H1 (cell line): ENCODE data around the gene KRT23. TPM values are rescaled to one million over a fixed set of nuclear protein-coding genes. Genes with fewer than 3 reads are reported as not detected.

Experiments
- CTCF ChIA-PET: fragments of 300-600 bp; sonication (Branson Sonifier 250); formaldehyde crosslinking; loops from one replicate; lab custom pipeline; 2021; ENCODE audit not compliant: partially characterized antibody; lab: Charles Lee
- POLR2A ChIA-PET: fragments of 300-600 bp; sonication (Branson Sonifier 250); formaldehyde crosslinking; loops from one replicate; lab custom pipeline; 2021; ENCODE audit warnings: inconsistent platforms; ENCODE audit not compliant: partially characterized antibody; lab: Charles Lee
- DNase-seq, 2 experiments: peaks; one replicate each; pipeline versions ENCODE4 v3.0.0 to v3.0.0-alpha.2; 2010 to 2022; ENCODE audit warnings: low spot score in 2 of 2, low read depth in 1 of 2, mixed read lengths in 1 of 2
- FAIRE-seq: peaks from 2 replicates; lab custom pipeline; 2011; peaks lifted over from hg19 to GRCh38; lab: Jason Lieb, UNC
- H2AFZ ChIP-seq: 2 replicates; pipeline ENCODE4 v1.8.1; 2012; ENCODE audit warnings: low read length, inconsistent platforms
- H2AK5ac ChIP-seq: 2 replicates; pipeline ENCODE4 v1.6.1; 2013; ENCODE audit warnings: low read depth, low read length
- H2BK120ac ChIP-seq: replicated peaks from 2 replicates; pipeline ENCODE3; 2013; ENCODE audit warnings: low read depth, low read length, inconsistent platforms
- H2BK12ac ChIP-seq: 2 replicates; pipeline ENCODE4 v1.6.1; 2013; ENCODE audit warnings: low read depth, low read length
- H2BK15ac ChIP-seq: 2 replicates; pipeline ENCODE4 v1.6.1; 2013; ENCODE audit warnings: low read length
- H2BK20ac ChIP-seq: 2 replicates; pipeline ENCODE4 v1.6.1; 2013; ENCODE audit warnings: low read length
- H2BK5ac ChIP-seq: 2 replicates; pipeline ENCODE4 v1.6.1; 2013; ENCODE audit warnings: low read depth, low read length
- H3K14ac ChIP-seq: 2 replicates; pipeline ENCODE4 v1.6.1; 2013; ENCODE audit warnings: inconsistent platforms; ENCODE audit not compliant: insufficient read length
- H3K18ac ChIP-seq: 2 replicates; pipeline ENCODE4 v1.6.1; 2013; ENCODE audit warnings: low read length; ENCODE audit errors: extremely low read depth
- H3K23ac ChIP-seq: 2 replicates; pipeline ENCODE4 v1.6.1; 2013; ENCODE audit warnings: inconsistent platforms; ENCODE audit not compliant: insufficient read length
- H3K23me2 ChIP-seq: 2 replicates; pipeline ENCODE4 v1.6.1; 2013; ENCODE audit warnings: low read depth, low read length
- H3K27ac ChIP-seq: 2 replicates; pipeline ENCODE4 v1.6.1; 2011; ENCODE audit warnings: low read depth, low read length, inconsistent platforms
- H3K27me3 ChIP-seq, 4 experiments: replicated peaks in 1 of 4; 1 replicate in 1 of 4; 2 replicates in 3 of 4; pipeline versions ENCODE4 v1.6.1 to v1.8.1; 2011 to 2013; ENCODE audit warnings: low read length in 3 of 4, mild to moderate bottlenecking in 3 of 4, inconsistent platforms in 2 of 4, mixed read lengths in 2 of 4, moderate library complexity in 1 of 4; ENCODE audit not compliant: control insufficient read depth in 3 of 4, insufficient read depth in 3 of 4; ENCODE audit errors: extremely low read depth in 1 of 4
- H3K36me3 ChIP-seq, 4 experiments: 2 replicates each; pipeline versions ENCODE4 v1.6.1 to v1.8.1; 2011 to 2013; ENCODE audit warnings: mild to moderate bottlenecking in 4 of 4, low read length in 3 of 4, moderate library complexity in 2 of 4, control low read depth in 1 of 4, inconsistent platforms in 1 of 4; ENCODE audit not compliant: insufficient read depth in 4 of 4, control insufficient read depth in 2 of 4
- H3K4ac ChIP-seq: replicated peaks from 2 replicates; pipeline ENCODE3; 2013; ENCODE audit warnings: low read length, low read depth, mixed read lengths, inconsistent platforms; ENCODE audit not compliant: insufficient read length
- H3K4me1 ChIP-seq, 4 experiments: replicated peaks in 1 of 4; 1 replicate in 1 of 4; 2 replicates in 3 of 4; pipeline versions ENCODE4 v1.6.1 to v1.8.1; 2011 to 2013; ENCODE audit warnings: low read length in 3 of 4, inconsistent platforms in 2 of 4, mixed read lengths in 1 of 4; ENCODE audit not compliant: insufficient read depth in 4 of 4, control insufficient read depth in 3 of 4
- H3K4me2 ChIP-seq, 2 experiments: 2 replicates each; pipeline versions ENCODE4 v1.6.1 to v1.8.1; 2011 to 2013; ENCODE audit warnings: low read depth in 2 of 2, low read length in 2 of 2, control low read depth in 1 of 2, inconsistent platforms in 1 of 2, mild to moderate bottlenecking in 1 of 2; ENCODE audit not compliant: insufficient read depth in 1 of 2
- H3K4me3 ChIP-seq, 4 experiments: fragments of 200-600, 300-600 bp in 1 of 4; sonication (generic), shearing (Covaris generic), sonication (Bioruptor Twin) in 1 of 4; 2 replicates each; pipeline versions ENCODE4 v1.5.1 to v1.8.1; 2011 to 2016; ENCODE audit warnings: low read length in 4 of 4, low read depth in 3 of 4, control low read depth in 2 of 4, inconsistent platforms in 2 of 4, mild to moderate bottlenecking in 2 of 4, mixed read lengths in 1 of 4, moderate library complexity in 1 of 4; ENCODE audit not compliant: insufficient read depth in 2 of 4; ENCODE audit errors: extremely low read depth in 1 of 4
- H3K56ac ChIP-seq: replicated peaks from 2 replicates; pipeline ENCODE3; 2013; ENCODE audit warnings: low read depth, mild to moderate bottlenecking, mixed read lengths, low read length, inconsistent platforms; ENCODE audit not compliant: insufficient read length
- H3K79me1 ChIP-seq: 2 replicates; pipeline ENCODE4 v1.6.1; 2013; ENCODE audit warnings: low read depth, low read length, control low read depth
- H3K79me2 ChIP-seq, 2 experiments: 2 replicates each; pipeline versions ENCODE4 v1.6.1 to v1.8.1; 2012 to 2013; ENCODE audit warnings: low read length in 2 of 2, mild to moderate bottlenecking in 2 of 2, inconsistent platforms in 1 of 2; ENCODE audit not compliant: insufficient read depth in 2 of 2, control insufficient read depth in 1 of 2
- H3K9ac ChIP-seq, 4 experiments: replicated peaks in 1 of 4; 1 replicate in 1 of 4; 2 replicates in 3 of 4; pipeline versions ENCODE4 v1.6.1 to v1.8.1; 2011 to 2013; ENCODE audit warnings: low read depth in 3 of 4, low read length in 3 of 4, control low read depth in 2 of 4, mild to moderate bottlenecking in 2 of 4, moderate library complexity in 2 of 4, inconsistent platforms in 1 of 4; ENCODE audit errors: extremely low read depth in 1 of 4
- H3K9me3 ChIP-seq, 2 experiments: 2 replicates each; pipeline versions ENCODE4 v1.6.1 to v1.8.1; 2012 to 2013; ENCODE audit warnings: mild to moderate bottlenecking in 2 of 2, moderate library complexity in 2 of 2, control low read depth in 1 of 2, inconsistent platforms in 1 of 2, low read depth in 1 of 2, low read length in 1 of 2, mixed read lengths in 1 of 2; ENCODE audit not compliant: insufficient read depth in 2 of 2
- H4K20me1 ChIP-seq, 2 experiments: replicated peaks in 1 of 2; 2 replicates each; pipeline versions ENCODE3 to v1.8.1; 2011 to 2013; ENCODE audit warnings: inconsistent platforms in 2 of 2, low read length in 2 of 2, mild to moderate bottlenecking in 1 of 2; ENCODE audit not compliant: insufficient read depth in 2 of 2, control insufficient read depth in 1 of 2
- H4K5ac ChIP-seq: 2 replicates; pipeline ENCODE4 v1.6.1; 2013; ENCODE audit warnings: low read length, low read depth, mixed read lengths, inconsistent platforms; ENCODE audit not compliant: insufficient read length
- H4K8ac ChIP-seq: 2 replicates; pipeline ENCODE4 v1.8.0; 2013; ENCODE audit warnings: mild to moderate bottlenecking, moderate library complexity, low read length, inconsistent platforms; ENCODE audit not compliant: insufficient read depth; ENCODE audit errors: extremely low read depth
- H4K91ac ChIP-seq: replicated peaks from 2 replicates; pipeline ENCODE3; 2013; ENCODE audit warnings: low read length, mixed read lengths, inconsistent platforms; ENCODE audit not compliant: insufficient read length
- ATF2 ChIP-seq: IDR thresholded peaks from 2 replicates; pipeline ENCODE4 v1.6.1; 2012; ENCODE audit warnings: low read length, inconsistent platforms
- CHD1 ChIP-seq: IDR thresholded peaks from 2 replicates; pipeline ENCODE4 v1.6.1; 2012; ENCODE audit warnings: low read depth, low read length, improper control_type of control experiment
- CREB1 ChIP-seq: IDR thresholded peaks from 2 replicates; pipeline ENCODE4 v1.6.1; 2012; ENCODE audit warnings: inconsistent platforms
- EGR1 ChIP-seq: IDR thresholded peaks from 2 replicates; pipeline ENCODE4 v1.6.1; 2011; ENCODE audit warnings: low read depth, low read length, borderline replicate concordance
- EP300 ChIP-seq, 2 experiments: IDR thresholded peaks; 1 replicate in 1 of 2; 2 replicates in 1 of 2; pipeline ENCODE4 v1.6.1; 2011 to 2012; ENCODE audit warnings: low read depth in 2 of 2, low read length in 2 of 2, mild to moderate bottlenecking in 2 of 2, borderline replicate concordance in 1 of 2, inconsistent platforms in 1 of 2, moderate library complexity in 1 of 2
- JUND ChIP-seq: IDR thresholded peaks from 2 replicates; pipeline ENCODE4 v1.6.1; 2011; ENCODE audit warnings: mild to moderate bottlenecking, improper control_type of control experiment, low read length
- KDM5A ChIP-seq: fragments of 200-600 bp; IDR thresholded peaks from 2 replicates; pipeline ENCODE4 v1.7.1; 2012; ENCODE audit warnings: mild to moderate bottlenecking, low read length, inconsistent platforms, mixed read lengths
- RXRA ChIP-seq: IDR thresholded peaks from 2 replicates; pipeline ENCODE4 v1.6.1; 2011; ENCODE audit warnings: low read depth, mild to moderate bottlenecking, low read length, moderate library complexity; ENCODE audit not compliant: insufficient read depth
- SP2 ChIP-seq: IDR thresholded peaks from 2 replicates; pipeline ENCODE4 v1.6.1; 2012; ENCODE audit warnings: mild to moderate bottlenecking, low read length, inconsistent platforms
- TAF1 ChIP-seq: IDR thresholded peaks from 2 replicates; pipeline ENCODE4 v1.6.1; 2011; ENCODE audit warnings: mild to moderate bottlenecking, low read depth, low read length
- TCF12 ChIP-seq: IDR thresholded peaks from 2 replicates; pipeline ENCODE4 v1.6.1; 2011; ENCODE audit warnings: low read depth, mild to moderate bottlenecking, low read length
- TEAD4 ChIP-seq: IDR thresholded peaks from 2 replicates; pipeline ENCODE4 v1.6.1; 2012; ENCODE audit warnings: low read depth, low read length, inconsistent platforms, mixed read lengths
- ZNF274 ChIP-seq: IDR thresholded peaks from 2 replicates; pipeline ENCODE4 v1.7.0; 2012; ENCODE audit warnings: low read length, borderline replicate concordance; ENCODE audit errors: extremely low read depth
- WGBS, 2 experiments: shearing (Covaris generic) in 1 of 2; methylation state at CpG; one replicate each; pipeline versions ENCODE4 v1.1.6 to v1.1.7; 2013 to 2015; ENCODE audit warnings: low lambda C conversion rate in 2 of 2, mixed read lengths in 2 of 2, inconsistent platforms in 1 of 2, low coverage in 1 of 2, missing lambda C conversion rate in 1 of 2; ENCODE audit not compliant: insufficient replicate concordance in 2 of 2, insufficient coverage in 1 of 2, insufficient read length in 1 of 2; ENCODE audit errors: extremely low coverage in 1 of 2, missing lambda C conversion rate in 1 of 2; 5-methylcytosine and 5-hydroxymethylcytosine counted together
- polyA plus RNA-seq, 7 experiments: library from polyadenylated mRNA; depleted of rRNA in 3 of 7; stranded (reverse) in 5 of 7; unstranded in 2 of 7; fragments of >200 nt in 5 of 7; fragments of 200-250 nt in 2 of 7; gene quantifications; 1 replicate in 5 of 7; 2 replicates in 1 of 7; 4 replicates in 1 of 7; pipeline versions ENCODE4 v1.2.1 to v1.2.3, GENCODE V29; 2011 to 2013; ENCODE audit warnings: missing spikeins in 2 of 7, mixed read lengths in 2 of 7
- total RNA-seq: library from RNA; stranded (reverse); fragmentation: NEBNext Ultra II Directional; extraction: Animal tissue kit (Norgen Biotek cat#: 25700); gene quantifications from 2 replicates; pipeline ENCODE4 v1.2.1, GENCODE V29; 2021

KRT23 gene
- total and polyA plus RNA-seq, 2 of the 8 experiments (the other 6 are each of a cell fraction or from before 2014, with no cell fraction given): not detected

GRCh38 chr17:40915721-40916256 is 21.7 kb downstream of the KRT23 start:
- H3K23me2 ChIP-seq: no peaks in the 10 kb centered on the region
- no peak overlapping the region for H3K56ac ChIP-seq
- FAIRE-seq (no peak), DNase-seq (no peak)
- H2BK20ac ChIP-seq: no peak overlapping the region
- H4K8ac ChIP-seq: no peak overlapping the region
- no peak overlapping the region for H3K4me2 ChIP-seq
- H3K27me3 ChIP-seq: no peaks in the 10 kb centered on the region
- H3K14ac ChIP-seq: no peak overlapping the region
- no peak overlapping the region for H3K9ac ChIP-seq
- no peak overlapping the region for H3K18ac ChIP-seq
- H4K91ac ChIP-seq: no peak overlapping the region
- no peaks in the 10 kb centered on the region for H3K36me3 ChIP-seq
- no peak overlapping the region for H3K4me3 ChIP-seq
- H3K4ac ChIP-seq: no peak overlapping the region
- no peak overlapping the region for H2AK5ac ChIP-seq
- H3K23ac ChIP-seq: no peak overlapping the region
- no peak overlapping the region for H2BK15ac ChIP-seq
- no peak overlapping the region for H2BK120ac ChIP-seq
- H2BK5ac ChIP-seq: no peak overlapping the region
- H3K79me1 ChIP-seq: no peaks in the 10 kb centered on the region
- no peak overlapping the region for H3K27ac ChIP-seq
- 86% methylated on average over 2 of the region's 2 CpGs; no CpG with 5 or more reads in 1 of the 2 experiments for WGBS, 2 experiments
- no peaks in the 10 kb centered on the region for H3K4me1 ChIP-seq
- H2AFZ ChIP-seq: no peak overlapping the region
- H4K5ac ChIP-seq: no peak overlapping the region
- H4K20me1 ChIP-seq: no peaks in the 10 kb centered on the region
- H3K79me2 ChIP-seq: no peaks in the 10 kb centered on the region
- no peaks in the 10 kb centered on the region for H3K9me3 ChIP-seq
- no peak overlapping the region; the same call in 1 of the 2 replicates for H2BK12ac ChIP-seq
- POLR2A ChIA-PET: no interaction called here
- CTCF ChIA-PET: interaction anchor here (0.9 to 5.6 kb wide), 4 partner anchors 63 to 580 kb away, joined by 3 to 28 read pairs (median 4); no protein-coding TSS in a partner anchor
- TF ChIP-seq ATF2 (no peak), TAF1 (no peak), SP2 (no peak), CHD1 (no peak), RXRA (no peak), CREB1 (no peak), EP300 (IDR thresholded peaks at IDR 0.05; ENCODE audit: borderline replicate concordance in 1 of 2, low read depth in 2 of 2, low read length in 2 of 2) (no peak), ZNF274 (no peak), JUND (no peak), KDM5A (no peak), TCF12 (no peak), TEAD4 (no peak), EGR1 (no peak)
